Cerebellar cortex (tissue), 1 donor: ENCODE results near the gene ASIC4.

ENCODE experiments used
- DNase-seq: peaks from one replicate; pipeline ENCODE4 v3.0.0-alpha.2; 2015; ENCODE audit warnings: low spot score

Gene ASIC4

GRCh38 chr2:219498280-219499057, 15.8 kb upstream of the ASIC4 start, which contains the start of gene GMPPA:
TSS of gene GMPPA (plus strand) at chr2:219498891. CDS start at chr2:219499976, 1,085 bp downstream.
- DNase-seq = peak; percentile 98

GRCh38 chr2:219499058-219499307, 15.3 kb upstream of the ASIC4 start:
- DNase-seq = no peak

GRCh38 chr2:219499555-219499954, 14.7 kb upstream of the ASIC4 start:
- no peak for DNase-seq

- DNase-seq = no peak
Observed at GRCh38 chr2:219500135-219500534, 14.1 kb upstream of the ASIC4 start.

- no peak for DNase-seq
Observed at GRCh38 chr2:219501849-219502248, 12.4 kb upstream of the ASIC4 start.

GRCh38 chr2:219502618-219503017, 11.7 kb upstream of the ASIC4 start:
- DNase-seq = no peak

GRCh38 chr2:219505585-219505984, 8.7 kb upstream of the ASIC4 start:
- DNase-seq = no peak

GRCh38 chr2:219506153-219506801, 8.0 kb upstream of the ASIC4 start:
- DNase-seq = no peak

GRCh38 chr2:219506802-219507526, 7.3 kb upstream of the ASIC4 start:
- peak; percentile 94 for DNase-seq

GRCh38 chr2:219507581-219508443, 6.5 kb upstream of the ASIC4 start:
- peak; percentile 41 for DNase-seq

- no peak for DNase-seq
Observed at GRCh38 chr2:219508444-219508734, 5.9 kb upstream of the ASIC4 start.

- peak; percentile 58 for DNase-seq
Observed at GRCh38 chr2:219508971-219509779, 5.1 kb upstream of the ASIC4 start.

GRCh38 chr2:219509780-219510511, 4.3 kb upstream of the ASIC4 start:
- peak; percentile 71 for DNase-seq

- no peak for DNase-seq
Observed at GRCh38 chr2:219510512-219511135, 3.7 kb upstream of the ASIC4 start.

GRCh38 chr2:219511547-219512325, 2.5 kb upstream of the ASIC4 start:
- DNase-seq = no peak

- no peak for DNase-seq
Observed at GRCh38 chr2:219512524-219513216, 1.6 kb upstream of the ASIC4 start.

- no peak for DNase-seq
Observed at GRCh38 chr2:219513787-219514186, 495 bp upstream of the ASIC4 start.

GRCh38 chr2:219514836-219515235, 554 bp downstream of the ASIC4 start:
- DNase-seq = no peak
